Neural progenitor cell (in vitro differentiated cells): Measurements from ENCODE around the gene FERD3L. TPM values are rescaled to one million over a fixed set of nuclear protein-coding genes. Genes with fewer than 3 reads are reported as not detected.

Source experiments
- DNase-seq: peaks from one replicate; pipeline ENCODE4 v3.0.0-alpha.2; 2016; ENCODE audit warnings: low spot score
- H2AFZ ChIP-seq: fragments of 200-600 bp; sonication (generic); replicated peaks from 2 replicates; pipeline ENCODE4 v1.6.1; 2016; ENCODE audit warnings: antibody characterized with exemption
- H3F3A ChIP-seq: fragments of 200-600 bp; sonication (generic); 2 replicates; pipeline ENCODE4 v1.6.1; 2016; ENCODE audit warnings: antibody characterized with exemption, low read depth
- H3K27ac ChIP-seq: fragments of 200-600 bp; sonication (generic); 2 replicates; pipeline ENCODE4 v1.5.1; 2016; ENCODE audit warnings: mild to moderate bottlenecking
- H3K27me3 ChIP-seq: fragments of 200-600 bp; sonication (generic); 2 replicates; pipeline ENCODE4 v1.6.1; 2016; ENCODE audit warnings: mild to moderate bottlenecking, moderate library complexity
- H3K36me3 ChIP-seq: fragments of 200-600 bp; sonication (generic); 2 replicates; pipeline ENCODE4 v1.5.1; 2016
- H3K4me1 ChIP-seq: fragments of 200-600 bp; sonication (generic); 2 replicates; pipeline ENCODE4 v1.6.1; 2016; ENCODE audit warnings: mixed run types
- H3K4me2 ChIP-seq: fragments of 200-600 bp; sonication (generic); 2 replicates; pipeline ENCODE4 v1.6.1; 2016
- H3K4me3 ChIP-seq: fragments of 200-600 bp; sonication (generic); 2 replicates; pipeline ENCODE4 v1.5.1; 2016
- H3K79me2 ChIP-seq: fragments of 200-600 bp; sonication (generic); 2 replicates; pipeline ENCODE4 v1.6.1; 2016; ENCODE audit warnings: low read depth
- H3K9ac ChIP-seq: fragments of 200-600 bp; sonication (generic); 2 replicates; pipeline ENCODE4 v1.6.1; 2016
- H3K9me3 ChIP-seq: fragments of 200-600 bp; sonication (generic); 2 replicates; pipeline ENCODE4 v1.5.1; 2016; ENCODE audit warnings: low read depth
- H4K20me1 ChIP-seq: fragments of 200-600 bp; sonication (generic); 2 replicates; pipeline ENCODE4 v1.6.1; 2016; ENCODE audit warnings: low read depth
- H3K27ac Mint-ChIP-seq: 3 replicates; pipeline ENCODE4 v1.8.0; 2021; ENCODE audit warnings: mixed read lengths
- H3K27me3 Mint-ChIP-seq: 2 replicates; pipeline ENCODE4 v1.8.0; 2022; ENCODE audit warnings: low read depth, mild to moderate bottlenecking, inconsistent platforms, moderate library complexity, mixed read lengths; ENCODE audit not compliant: insufficient read depth
- H3K36me3 Mint-ChIP-seq: 3 replicates; pipeline ENCODE4 v1.8.0; 2021; ENCODE audit warnings: mixed read lengths
- H3K4me1 Mint-ChIP-seq: 3 replicates; pipeline ENCODE4 v1.8.0; 2021; ENCODE audit warnings: mixed read lengths
- H3K4me3 Mint-ChIP-seq: 3 replicates; pipeline ENCODE4 v1.8.0; 2021; ENCODE audit warnings: mild to moderate bottlenecking, moderate library complexity, mixed read lengths
- H3K9me3 Mint-ChIP-seq: 3 replicates; pipeline ENCODE4 v1.8.0; 2020; ENCODE audit warnings: mixed read lengths
- CTCF ChIP-seq: fragments of 200-600 bp; sonication (generic); IDR thresholded peaks from 2 replicates; pipeline ENCODE4 v1.5.1; 2017; ENCODE audit warnings: antibody characterized with exemption, mild to moderate bottlenecking
- EZH2 ChIP-seq: fragments of 200-600 bp; sonication (generic); IDR thresholded peaks from 2 replicates; pipeline ENCODE4 v1.6.1; 2017; ENCODE audit warnings: antibody characterized with exemption, mild to moderate bottlenecking, moderate library complexity
- EZH2phosphoT487 ChIP-seq: fragments of 200-600 bp; sonication (generic); IDR thresholded peaks from 2 replicates; pipeline ENCODE4 v1.6.1; 2017; ENCODE audit warnings: antibody characterized with exemption
- total RNA-seq: library from RNA; depleted of rRNA; stranded (reverse); fragments of >200 nt; gene quantifications from 2 replicates; pipeline ENCODE4 v1.2.3, GENCODE V29; 2015; ENCODE audit warnings: low replicate concordance

The FERD3L gene
- total RNA-seq, 1 donor from 2014 or later = not detected

- no peaks in the 10 kb centered on the region for H3K9me3 ChIP-seq
- no peak overlapping the region for H2AFZ ChIP-seq
- Mint-ChIP-seq H3K27ac (no peak overlapping the region), H3K27me3 (peaks cover 72% of the 10 kb centered on the region), H3K4me1 (peaks cover 13% of the 10 kb centered on the region), H3K9me3 (no peaks in the 10 kb centered on the region), H3K36me3 (no peaks in the 10 kb centered on the region), H3K4me3 (peak overlapping the region; percentile 46)
- no peaks in the 10 kb centered on the region for H3K79me2 ChIP-seq
- H3F3A ChIP-seq = peaks cover 24% of the 10 kb centered on the region
- H3K4me1 ChIP-seq = peaks cover 10% of the 10 kb centered on the region
- no peak for DNase-seq
- no peaks in the 10 kb centered on the region for H3K36me3 ChIP-seq
- H3K4me3 ChIP-seq = no peak overlapping the region
- H3K27ac ChIP-seq = no peak overlapping the region
- TF ChIP-seq EZH2 = peak; percentile 17
- no peak for TF ChIP-seq EZH2phosphoT487
- no peak overlapping the region for H3K9ac ChIP-seq
- H3K27me3 ChIP-seq = peaks cover 100% of the 10 kb centered on the region
- peaks cover 88% of the 10 kb centered on the region for H4K20me1 ChIP-seq
- no peak overlapping the region for H3K4me2 ChIP-seq
Measured at GRCh38 chr7:19113002-19113350, 32.2 kb downstream of the FERD3L start.

- peaks cover 13% of the 10 kb centered on the region for H3K4me1 ChIP-seq
- peaks cover 89% of the 10 kb centered on the region for H4K20me1 ChIP-seq
- H3K4me3 ChIP-seq = no peak overlapping the region
- H3K27ac Mint-ChIP-seq = no peak overlapping the region
- no peaks in the 10 kb centered on the region for H3K36me3 ChIP-seq
- H3K9ac ChIP-seq = no peak overlapping the region
- peaks cover 29% of the 10 kb centered on the region for H3F3A ChIP-seq
- H3K27me3 Mint-ChIP-seq = peaks cover 78% of the 10 kb centered on the region
- H3K27me3 ChIP-seq = peaks cover 100% of the 10 kb centered on the region
- no peaks in the 10 kb centered on the region for H3K36me3 Mint-ChIP-seq
- peak overlapping the region; percentile 46 for H3K4me3 Mint-ChIP-seq
- H3K9me3 ChIP-seq = no peaks in the 10 kb centered on the region
- peak; percentile 63 for DNase-seq
- H3K4me2 ChIP-seq = peak overlapping the region; percentile 21
- H3K27ac ChIP-seq = no peak overlapping the region
- TF ChIP-seq CTCF (no peak), EZH2phosphoT487 (peak; percentile 88), EZH2 (peak; percentile 95)
- H2AFZ ChIP-seq = no peak overlapping the region
- H3K9me3 Mint-ChIP-seq = no peaks in the 10 kb centered on the region
- H3K4me1 Mint-ChIP-seq = peaks cover 19% of the 10 kb centered on the region
- no peaks in the 10 kb centered on the region for H3K79me2 ChIP-seq
Measured at GRCh38 chr7:19112274-19113001, 32.8 kb downstream of the FERD3L start.

GRCh38 chr7:19111474-19112273 lies 33.5 kb downstream of the FERD3L start:
- no peaks in the 10 kb centered on the region for H3K9me3 ChIP-seq
- H3F3A ChIP-seq = peaks cover 37% of the 10 kb centered on the region
- no peak overlapping the region for H3K9ac ChIP-seq
- H3K27ac ChIP-seq = no peak overlapping the region
- no peaks in the 10 kb centered on the region for H3K9me3 Mint-ChIP-seq
- H3K4me2 ChIP-seq = no peak overlapping the region
- H3K27me3 Mint-ChIP-seq = peaks cover 85% of the 10 kb centered on the region
- TF ChIP-seq EZH2phosphoT487 (peak; percentile 16), CTCF (no peak)
- peaks cover 22% of the 10 kb centered on the region for H3K4me1 Mint-ChIP-seq
- H3K79me2 ChIP-seq = no peaks in the 10 kb centered on the region
- no peak for DNase-seq
- peak overlapping the region; percentile 36 for H3K4me3 Mint-ChIP-seq
- no peak overlapping the region for H2AFZ ChIP-seq
- H3K4me1 ChIP-seq = peaks cover 17% of the 10 kb centered on the region
- H3K27ac Mint-ChIP-seq = no peak overlapping the region
- H3K36me3 Mint-ChIP-seq = no peaks in the 10 kb centered on the region
- H3K4me3 ChIP-seq = no peak overlapping the region
- H3K27me3 ChIP-seq = peaks cover 100% of the 10 kb centered on the region
- H4K20me1 ChIP-seq = peaks cover 95% of the 10 kb centered on the region
- no peaks in the 10 kb centered on the region for H3K36me3 ChIP-seq

GRCh38 chr7:19110776-19111175 lies 34.4 kb downstream of the FERD3L start:
- Histone ChIP-seq H4K20me1 (peaks cover 95% of the 10 kb centered on the region), H3F3A (peaks cover 37% of the 10 kb centered on the region), H3K36me3 (no peaks in the 10 kb centered on the region), H3K4me2 (no peak overlapping the region), H3K27me3 (peaks cover 100% of the 10 kb centered on the region), H3K79me2 (no peaks in the 10 kb centered on the region), H3K4me1 (peaks cover 19% of the 10 kb centered on the region), H3K9ac (no peak overlapping the region), H2AFZ (no peak overlapping the region), H3K9me3 (no peaks in the 10 kb centered on the region), H3K4me3 (no peak overlapping the region), H3K27ac (no peak overlapping the region)
- TF ChIP-seq EZH2 (no peak), CTCF (no peak), EZH2phosphoT487 (no peak)
- Mint-ChIP-seq H3K4me1 (peaks cover 25% of the 10 kb centered on the region), H3K4me3 (no peak overlapping the region), H3K27me3 (peaks cover 88% of the 10 kb centered on the region), H3K27ac (no peak overlapping the region), H3K36me3 (no peaks in the 10 kb centered on the region), H3K9me3 (no peaks in the 10 kb centered on the region)
- peak; percentile 25 for DNase-seq
